GM19395 (cell line): Measurements from ENCODE around the gene CXCL14.

ENCODE experiments used
- ATAC-seq: cut with Tn5 transposase; IDR thresholded peaks from one replicate; pipeline ENCODE4 v1.9.1; 2021; ENCODE audit warnings: mild to moderate bottlenecking, moderate library complexity; ENCODE audit not compliant: unreplicated experiment

The CXCL14 gene

DNA sequence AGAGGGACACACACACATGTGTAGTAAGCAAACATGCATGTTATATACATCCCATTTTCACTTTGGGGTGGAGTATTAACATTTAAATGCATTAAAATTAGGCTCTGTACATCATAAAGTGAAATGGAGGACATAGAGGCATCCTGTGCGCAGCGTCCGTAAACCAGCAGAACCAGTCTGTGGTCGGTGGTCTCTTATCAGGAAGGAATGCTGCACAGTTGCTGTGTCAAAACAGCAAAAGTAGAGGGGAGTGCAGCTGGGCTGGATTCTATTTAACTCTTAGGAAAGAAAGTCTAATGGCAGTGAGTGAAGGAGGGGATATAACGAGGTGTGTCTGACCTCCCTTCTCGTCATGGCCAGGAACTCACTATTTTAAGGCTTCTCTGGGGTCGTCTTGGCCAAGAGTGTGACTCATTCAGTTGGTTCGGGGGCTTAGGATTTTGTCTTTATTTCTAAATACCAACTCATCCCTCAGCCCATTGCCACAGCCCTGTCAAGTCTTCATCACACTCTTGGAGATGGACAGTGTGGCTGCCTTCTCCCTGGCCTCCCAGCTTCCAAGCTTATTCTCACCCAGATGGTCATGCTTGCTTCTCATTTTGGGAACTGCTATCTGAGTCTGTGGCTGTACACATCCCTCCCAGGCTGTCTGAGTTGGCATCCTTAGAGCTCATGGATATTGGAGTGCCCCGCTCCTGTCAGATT, 20.1 kb upstream of the CXCL14 start:
- ATAC-seq, result no peak

GRCh38 chr5:135596788-135597187, 18.0 kb upstream of the CXCL14 start:
- ATAC-seq, result no peak

GRCh38 chr5:135596157-135596763, 17.5 kb upstream of the CXCL14 start:
- no peak for ATAC-seq

DNA sequence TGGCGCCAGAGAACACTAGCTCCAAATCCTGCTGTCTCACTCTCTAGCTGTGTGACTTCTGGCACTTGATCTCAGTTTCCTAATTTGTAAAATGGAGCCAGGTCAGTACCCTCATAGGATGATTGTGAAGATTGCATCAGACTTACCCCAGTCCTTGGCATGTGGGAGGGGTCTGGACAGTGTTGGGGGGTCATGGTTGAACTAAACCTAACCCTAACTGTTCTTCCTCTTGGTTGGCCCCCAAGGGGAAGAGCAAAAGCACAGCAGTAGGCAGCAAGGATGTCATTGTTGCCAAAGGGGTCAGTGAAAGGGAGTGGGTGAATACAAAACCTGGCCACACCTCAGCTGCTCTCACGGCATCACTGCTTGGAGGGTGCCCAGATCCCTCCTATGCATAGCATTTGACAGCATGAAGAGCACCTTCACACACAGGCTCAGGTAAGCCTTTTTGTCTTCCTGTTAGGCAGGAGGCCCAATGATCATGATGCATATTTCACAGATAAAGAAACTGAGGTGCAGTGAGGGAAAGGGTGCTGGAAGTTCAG, 15.7 kb upstream of the CXCL14 start:
- no peak for ATAC-seq

- no peak for ATAC-seq
These were observed 15.1 kb upstream of the CXCL14 start for GRCh38 chr5:135593886-135594285.

DNA sequence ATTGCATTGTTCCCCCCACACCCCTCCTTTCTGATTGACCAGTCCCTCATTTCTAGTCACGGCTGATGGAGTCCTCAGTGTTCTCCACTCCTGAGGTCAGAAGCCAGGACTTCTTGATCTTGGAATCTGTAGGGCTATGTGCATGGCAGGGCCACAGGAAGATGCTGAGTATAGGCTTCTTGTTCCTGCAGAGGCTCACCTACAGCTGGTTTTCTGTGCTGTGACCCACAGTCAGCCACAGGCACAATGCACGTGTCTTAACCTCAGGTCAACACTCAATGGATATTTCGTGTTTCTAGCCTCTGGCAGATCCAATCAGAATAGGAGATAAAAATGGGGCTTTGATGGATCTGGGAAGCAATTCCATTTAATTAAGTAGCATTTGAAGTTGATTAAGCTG, 14.3 kb upstream of the CXCL14 start:
- no peak for ATAC-seq

DNA sequence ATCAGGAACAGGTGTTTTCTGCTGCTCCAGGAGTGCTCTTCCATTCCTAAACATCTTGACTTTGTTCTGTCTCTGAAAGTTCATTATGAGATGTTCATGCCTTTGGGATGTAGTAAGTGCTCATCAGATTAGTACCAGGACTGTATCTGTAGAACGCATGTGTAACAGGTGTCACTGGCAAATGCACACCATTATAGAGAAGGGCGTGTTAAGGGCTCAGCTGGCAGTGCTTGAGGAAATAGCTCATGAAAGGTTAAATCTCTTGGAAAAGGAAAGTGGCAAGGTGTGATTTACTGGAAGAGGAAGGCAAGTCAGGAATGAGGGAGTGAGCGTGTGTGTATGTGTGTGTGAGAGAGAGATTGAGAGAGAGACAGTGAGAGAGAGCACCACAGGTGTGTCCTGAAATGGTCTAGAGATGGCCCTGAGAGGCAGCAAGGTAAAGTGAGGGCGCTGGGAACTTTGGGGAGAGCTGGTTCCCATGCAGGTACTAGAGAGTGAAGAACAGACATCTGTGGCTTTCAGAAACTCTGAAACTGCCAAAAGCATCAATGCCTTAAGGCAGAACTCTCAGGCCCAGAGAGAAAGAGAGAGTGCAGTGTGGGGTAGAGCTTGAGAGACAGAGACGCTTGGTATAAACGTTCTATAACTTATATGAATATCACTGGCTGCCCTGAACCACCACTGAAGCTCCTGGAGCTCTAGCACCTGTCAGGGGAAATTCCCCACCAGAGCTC, 13.7 kb upstream of the CXCL14 start:
- no peak for ATAC-seq

DNA sequence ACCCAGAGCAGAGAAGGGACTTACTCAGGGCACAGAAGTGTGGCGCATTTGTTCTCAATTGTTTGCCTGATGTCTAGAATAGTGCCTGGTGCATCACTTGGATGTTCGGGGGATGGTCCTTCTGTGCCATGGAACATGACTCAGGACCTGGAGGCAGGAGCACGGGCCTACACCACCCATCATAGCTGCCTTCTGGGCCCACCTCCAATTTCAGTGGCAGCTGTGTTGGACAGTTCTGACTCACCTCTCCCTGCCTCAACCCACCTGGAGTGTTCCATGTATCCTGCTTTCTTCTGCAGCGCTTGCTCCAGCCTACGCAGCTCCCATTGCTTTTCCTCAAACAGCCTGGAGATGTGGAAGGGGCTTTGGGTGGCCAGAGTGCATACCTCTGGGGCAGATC, 12.5 kb upstream of the CXCL14 start:
- ATAC-seq, result no peak

DNA sequence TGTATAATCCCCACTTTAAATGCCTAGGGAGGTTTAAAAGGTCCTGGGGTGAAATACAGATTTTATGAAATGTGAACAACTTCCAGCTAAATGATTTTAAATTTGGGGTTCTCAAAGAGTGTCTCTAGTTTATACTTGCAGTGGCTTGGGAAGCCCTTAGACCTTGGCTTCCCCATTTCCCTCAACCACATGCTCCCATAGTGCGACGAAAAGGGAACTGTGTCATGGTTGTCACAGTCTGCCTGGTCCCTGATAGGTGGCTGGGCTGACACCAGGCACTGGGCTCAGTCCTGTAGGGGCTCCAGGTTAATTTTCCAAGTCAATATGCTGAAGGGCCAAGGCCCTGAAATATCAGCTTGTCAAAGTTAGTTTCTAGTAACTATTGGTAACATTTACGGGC, 10.4 kb upstream of the CXCL14 start:
- ATAC-seq, result no peak

DNA sequence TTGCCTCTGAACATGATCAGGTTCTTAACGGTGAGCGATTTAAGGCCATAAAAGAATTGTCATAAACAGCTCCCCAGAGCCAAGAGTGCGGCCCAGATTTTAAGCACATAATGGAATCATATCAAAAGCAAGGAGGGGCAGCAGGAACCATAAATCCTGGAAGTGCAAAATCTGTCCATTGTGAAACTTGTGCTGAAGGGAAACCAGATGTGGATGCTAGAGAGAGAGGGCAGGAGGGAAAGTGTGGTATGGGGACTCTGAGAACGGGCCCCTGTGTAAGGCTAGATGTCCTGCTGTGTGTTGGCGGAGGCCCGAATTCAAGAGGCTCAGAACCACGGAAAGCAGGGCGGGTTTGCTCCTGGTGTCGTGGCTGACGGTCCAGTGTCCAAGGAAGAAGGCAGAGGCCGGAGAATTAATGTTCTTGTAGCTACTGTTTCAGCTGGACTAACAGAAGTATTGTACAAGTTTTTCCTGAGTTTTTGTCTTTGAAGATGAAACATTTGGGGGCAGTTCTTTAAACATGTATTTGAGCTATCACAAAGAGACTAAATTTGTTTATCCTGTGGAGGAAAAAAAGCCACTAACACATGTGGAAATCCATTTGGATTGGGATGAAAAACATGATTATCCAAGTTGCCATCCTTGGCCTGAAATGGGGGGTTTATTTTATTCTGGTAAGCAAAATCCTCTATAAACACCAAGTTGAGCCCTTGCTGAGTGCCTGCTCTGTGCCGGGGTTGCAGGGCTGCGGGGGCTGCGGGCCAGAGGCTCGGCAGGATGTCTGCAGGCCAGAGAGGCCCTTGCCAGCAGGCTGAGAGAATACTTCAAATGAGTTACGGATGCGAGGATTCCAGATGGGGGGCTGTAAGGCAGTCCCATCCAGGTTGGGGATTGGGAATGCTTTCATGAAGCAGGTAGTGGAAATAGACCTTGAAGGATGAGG, 9.2 kb upstream of the CXCL14 start:
- no peak for ATAC-seq

DNA sequence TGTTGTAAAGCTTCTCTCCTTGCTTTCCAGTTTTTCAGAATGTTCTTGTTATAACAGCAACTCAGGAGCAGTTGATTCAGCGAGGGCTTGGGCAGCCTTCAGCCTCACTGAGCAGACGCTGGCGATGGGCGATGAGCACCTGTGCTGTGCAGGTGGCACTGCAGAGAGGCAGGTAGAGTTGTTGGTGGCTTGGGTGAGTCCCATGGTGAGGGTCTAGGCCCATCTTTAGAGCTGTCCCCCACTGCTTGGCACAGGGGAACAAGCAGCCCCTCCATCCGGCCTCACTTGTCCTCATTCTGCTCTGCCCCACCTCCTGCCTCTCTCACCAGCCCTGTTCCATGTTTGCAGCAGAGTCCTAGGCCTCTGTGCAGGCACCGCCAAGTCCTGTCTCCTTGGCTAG, 6.1 kb upstream of the CXCL14 start:
- ATAC-seq, result no peak

DNA sequence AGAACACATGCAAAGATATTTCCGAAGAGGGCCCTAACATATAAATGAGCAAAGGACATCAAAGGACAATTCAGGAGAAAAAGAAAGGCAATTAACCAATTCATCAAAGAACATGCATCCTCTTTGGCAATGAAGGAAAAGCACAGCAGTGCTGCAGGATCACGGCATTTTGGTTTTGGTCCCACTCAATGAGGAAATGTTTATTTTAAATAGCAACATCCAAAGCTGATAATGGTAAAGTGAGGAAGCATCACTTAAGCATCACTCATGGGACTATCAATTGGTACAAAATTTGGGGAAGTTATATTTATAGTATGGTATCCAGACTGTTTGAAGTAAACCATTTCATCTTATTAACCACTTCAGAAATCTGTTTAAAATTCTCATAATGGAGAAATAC, 5.5 kb upstream of the CXCL14 start:
- ATAC-seq, result no peak

GRCh38 chr5:135582099-135582781, 3.4 kb upstream of the CXCL14 start:
- no peak for ATAC-seq

GRCh38 chr5:135578305-135578684, 496 bp downstream of the CXCL14 start:
- ATAC-seq, result no peak

- ATAC-seq, result no peak
These were observed 1.4 kb downstream of the CXCL14 start for GRCh38 chr5:135577421-135577820.

- no peak for ATAC-seq
These were observed 2.7 kb downstream of the CXCL14 start for GRCh38 chr5:135576075-135576599.

DNA sequence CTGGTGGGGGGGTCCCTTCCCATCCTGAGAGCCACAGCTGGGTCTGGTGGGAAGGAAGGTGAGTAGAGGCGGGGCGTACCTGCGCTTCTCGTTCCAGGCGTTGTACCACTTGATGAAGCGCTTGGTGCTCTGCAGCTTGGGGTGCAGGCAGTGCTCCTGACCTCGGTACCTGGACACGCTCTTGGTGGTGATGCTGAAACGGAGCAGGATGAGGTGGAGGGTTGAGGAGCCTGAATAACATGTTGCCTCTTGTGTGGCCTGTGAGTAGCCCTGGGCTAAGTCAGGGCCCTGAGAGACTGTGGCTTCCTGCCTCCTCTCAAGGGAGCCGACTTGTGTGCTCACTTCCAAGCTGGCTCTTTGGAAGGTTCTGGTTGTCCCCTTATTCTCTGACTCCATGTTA, 4.3 kb downstream of the CXCL14 start:
- no peak for ATAC-seq

- ATAC-seq, result no peak
These were observed 6.9 kb downstream of the CXCL14 start for GRCh38 chr5:135571902-135572301.

DNA sequence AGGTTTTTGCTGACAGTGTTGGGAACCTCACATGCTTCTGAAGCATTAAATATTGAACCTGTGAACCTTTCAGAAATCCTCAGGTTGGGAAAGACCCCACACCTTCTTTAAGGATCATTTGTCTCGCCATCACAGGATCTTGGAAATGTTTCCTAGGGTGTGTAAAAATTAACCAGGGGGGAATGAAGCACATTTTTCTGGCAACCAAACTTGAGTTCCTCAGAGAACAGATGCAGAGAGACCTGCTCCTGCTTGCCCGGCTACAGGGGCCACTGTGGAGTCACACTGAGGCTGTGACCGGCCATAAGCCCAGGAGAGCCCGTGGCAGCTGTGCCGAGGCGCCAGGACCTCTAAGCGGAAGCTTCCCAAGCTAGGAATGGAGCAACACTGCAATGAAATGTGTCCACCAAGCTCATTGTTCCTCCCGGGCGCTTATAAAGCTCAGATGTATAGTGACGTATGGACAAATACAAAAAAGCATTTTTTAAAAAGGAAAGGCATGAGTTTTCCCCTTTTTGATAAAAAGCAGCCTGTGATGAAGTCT, 7.7 kb downstream of the CXCL14 start:
- ATAC-seq, result no peak

- ATAC-seq, result no peak
These were observed 8.4 kb downstream of the CXCL14 start for GRCh38 chr5:135570453-135570764.
